Measurements from ENCODE around the gene STAB2. TPM values are rescaled to one million over a fixed set of nuclear protein-coding genes. Genes with fewer than 3 reads are reported as not detected.

STAB2 gene
- polyA plus RNA-seq, 1 donor, result 1.9 TPM

DNA sequence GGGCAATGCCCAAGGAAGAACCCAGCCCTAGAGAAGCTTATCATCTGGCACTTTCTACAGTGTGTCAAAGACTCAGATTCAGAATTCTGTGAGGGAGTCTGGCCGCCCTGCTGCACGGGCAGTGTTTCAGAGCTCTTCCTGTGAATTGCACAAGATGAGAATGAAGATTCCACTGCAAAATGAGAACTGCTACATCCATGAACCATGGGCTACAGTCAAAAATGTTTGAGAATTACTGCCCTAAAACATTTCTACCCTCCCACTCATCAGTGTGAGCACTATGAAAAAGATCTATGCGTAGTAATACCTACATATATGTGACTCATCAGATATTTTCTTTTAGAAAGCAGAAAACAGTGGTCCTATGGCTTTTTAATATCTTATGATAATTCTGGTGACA lies 104.0 kb downstream of the STAB2 start:
- DNase-seq, result no peak

DNA sequence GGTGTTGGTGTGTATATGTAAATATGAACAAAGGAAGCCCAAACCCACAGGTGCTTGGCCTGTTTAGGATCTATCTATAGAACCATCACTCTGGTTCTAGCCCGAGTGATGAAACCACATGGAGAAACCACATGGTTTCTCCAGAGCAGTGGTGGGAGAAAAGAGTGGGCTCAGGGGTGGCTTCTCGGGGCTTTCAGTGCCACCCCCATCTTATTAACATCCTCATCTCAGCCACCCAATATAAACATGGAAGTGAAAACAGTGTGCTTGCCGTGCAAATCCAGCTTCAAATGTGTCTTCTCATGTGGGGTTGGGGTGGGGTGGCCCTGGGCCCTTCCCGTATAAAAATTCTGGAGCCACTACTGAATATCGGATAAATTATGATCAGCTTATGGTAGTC lies 109.0 kb downstream of the STAB2 start:
- DNase-seq, result no peak

DNA sequence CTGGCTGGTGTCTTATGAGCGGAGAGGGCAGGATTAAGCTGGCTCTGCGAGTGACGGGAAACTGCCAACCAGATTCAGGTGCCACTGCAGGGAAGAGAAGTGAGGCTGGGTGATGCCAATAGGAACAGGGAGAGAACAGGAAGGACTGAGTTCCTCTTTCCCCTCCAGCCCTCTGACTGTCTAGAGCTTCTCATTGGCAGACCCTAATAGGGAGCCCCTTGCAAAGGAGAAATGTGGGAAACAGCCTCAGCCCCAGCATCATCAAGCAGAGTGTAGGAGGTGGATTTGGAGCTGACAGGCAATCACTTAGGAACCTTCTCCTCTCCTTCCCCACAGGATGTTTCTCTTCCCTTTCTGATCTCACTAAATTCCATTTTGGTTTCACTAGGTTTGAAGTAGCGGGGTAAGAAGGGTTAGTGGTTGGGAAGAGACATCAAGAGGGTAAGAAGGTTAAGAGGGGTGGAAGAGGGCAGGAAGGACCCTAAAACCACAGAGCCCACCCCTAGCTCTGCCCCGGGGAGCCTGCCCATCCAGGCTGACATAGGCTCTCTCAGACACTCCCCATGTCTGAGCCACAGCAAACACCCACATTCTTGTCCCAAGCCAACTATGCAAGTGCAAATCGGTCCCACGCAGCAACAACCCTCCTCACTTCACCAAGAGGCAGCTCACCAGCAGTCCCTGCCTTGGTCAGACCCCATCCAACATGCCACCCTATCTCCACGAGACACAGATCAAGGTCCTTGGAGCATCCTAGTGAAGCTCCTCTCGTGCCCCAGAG lies 111.1 kb downstream of the STAB2 start:
- no peak for DNase-seq

DNA sequence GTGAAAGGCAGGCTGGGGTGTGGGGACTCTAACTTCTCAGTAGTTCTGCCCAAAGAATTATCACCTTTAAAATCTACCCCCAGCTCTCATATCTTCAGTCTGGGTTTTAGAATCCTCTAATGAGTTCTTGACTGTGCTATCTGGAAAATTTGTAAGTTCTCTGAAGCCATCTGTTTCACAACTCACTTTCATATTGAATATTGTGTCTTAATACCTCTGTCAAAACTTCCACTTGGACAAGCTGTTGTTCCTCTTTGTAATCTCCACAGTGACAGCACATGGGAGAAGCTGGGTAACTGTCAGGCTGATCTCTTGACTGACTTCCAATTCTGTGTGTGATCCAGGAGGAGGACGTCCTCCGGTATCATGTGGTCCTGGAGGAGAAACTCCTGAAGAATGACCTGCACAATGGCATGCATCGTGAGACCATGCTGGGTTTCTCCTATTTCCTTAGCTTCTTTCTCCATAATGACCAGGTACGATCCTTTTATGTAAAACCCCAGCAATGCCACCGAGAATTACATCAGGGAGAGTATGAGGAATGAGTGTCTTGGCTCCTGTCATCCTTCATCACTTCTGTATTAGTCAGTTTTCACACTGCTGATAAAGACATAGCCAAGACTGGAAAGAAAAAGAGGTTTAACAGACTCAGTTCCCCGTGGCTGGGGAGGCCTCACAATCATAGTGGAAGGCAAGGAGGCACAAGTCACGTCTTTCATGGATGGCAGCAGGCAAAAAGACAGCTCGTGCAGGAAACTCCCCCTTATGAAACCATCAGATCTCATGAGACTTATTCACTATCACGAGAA lies 111.9 kb downstream of the STAB2 start:
- no peak for DNase-seq

DNA sequence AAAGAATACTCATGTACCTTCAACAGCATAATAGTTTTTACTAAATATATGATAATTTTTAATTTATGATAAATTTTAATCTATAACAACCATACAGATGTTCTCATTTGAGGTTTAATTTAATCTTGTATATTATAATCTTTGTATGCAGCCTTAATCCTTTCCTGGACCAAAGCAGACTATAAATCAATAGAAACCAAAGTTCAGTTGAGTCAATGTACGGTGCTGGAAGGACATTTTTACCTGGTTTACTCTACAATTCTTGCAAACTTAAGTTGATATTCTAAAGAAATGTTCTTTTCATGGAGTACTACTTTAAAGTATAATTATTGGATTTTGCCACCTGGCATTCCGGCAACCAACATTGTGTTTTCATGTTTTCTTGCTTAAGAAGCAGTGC lies 118.0 kb downstream of the STAB2 start:
- DNase-seq, result no peak

DNA sequence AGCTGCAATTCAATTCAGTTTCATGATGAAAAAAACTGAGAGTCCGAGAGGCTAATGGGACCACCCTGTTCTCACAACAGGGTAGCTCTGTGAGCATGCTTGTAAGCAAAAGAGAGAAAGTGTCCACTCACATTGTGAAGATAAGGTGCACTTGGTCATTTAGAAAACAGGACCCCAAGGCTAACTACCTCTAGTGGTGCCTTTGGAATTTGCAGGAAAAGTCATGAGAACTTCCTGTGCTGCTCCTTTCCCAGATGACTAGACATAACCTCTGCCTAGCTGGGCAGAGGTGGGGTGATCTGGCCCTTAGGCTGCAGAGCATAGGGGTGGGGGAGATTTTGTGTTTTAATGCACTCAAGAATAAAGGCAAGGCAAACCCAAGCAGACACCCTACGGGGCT lies 118.9 kb downstream of the STAB2 start:
- DNase-seq, result no peak

DNA sequence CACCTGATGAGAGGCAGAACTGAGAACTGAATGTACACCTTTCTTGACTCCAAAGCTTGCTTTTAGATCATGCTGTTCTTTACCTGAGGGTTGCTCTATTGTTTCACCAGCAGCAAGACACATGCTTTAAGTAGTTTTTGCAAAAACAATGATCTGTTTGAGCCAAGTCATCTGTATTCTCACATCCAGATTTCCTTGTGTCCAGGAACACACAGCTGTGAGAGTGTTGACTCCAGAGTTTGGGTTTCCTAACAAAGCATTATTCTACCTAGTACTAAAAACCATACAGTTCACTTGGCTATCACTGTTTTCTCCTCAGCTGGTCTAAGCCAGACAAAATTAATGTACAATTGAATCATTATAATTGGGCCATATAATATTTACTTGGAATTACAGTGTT lies 120.4 kb downstream of the STAB2 start:
- DNase-seq, result no peak

DNA sequence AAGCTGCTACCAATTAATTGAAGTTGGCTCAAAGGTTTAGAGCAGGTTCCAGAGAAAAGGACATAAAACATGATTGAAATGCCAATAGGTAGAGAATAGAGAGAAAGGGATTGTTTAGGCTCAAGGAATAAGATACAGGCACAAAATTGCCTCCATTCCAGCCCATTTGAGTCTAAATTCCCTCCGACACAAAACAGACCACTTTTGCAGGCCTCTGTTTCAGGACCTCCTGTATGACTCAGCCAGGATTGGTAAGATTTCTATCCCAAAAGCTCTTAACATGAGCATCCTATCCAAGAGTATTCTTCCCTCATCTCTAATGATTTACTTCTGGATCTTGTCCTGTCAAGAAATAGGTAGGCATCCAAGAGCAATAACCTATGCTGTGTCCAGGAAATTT lies 123.5 kb downstream of the STAB2 start:
- DNase-seq, result no peak

DNA sequence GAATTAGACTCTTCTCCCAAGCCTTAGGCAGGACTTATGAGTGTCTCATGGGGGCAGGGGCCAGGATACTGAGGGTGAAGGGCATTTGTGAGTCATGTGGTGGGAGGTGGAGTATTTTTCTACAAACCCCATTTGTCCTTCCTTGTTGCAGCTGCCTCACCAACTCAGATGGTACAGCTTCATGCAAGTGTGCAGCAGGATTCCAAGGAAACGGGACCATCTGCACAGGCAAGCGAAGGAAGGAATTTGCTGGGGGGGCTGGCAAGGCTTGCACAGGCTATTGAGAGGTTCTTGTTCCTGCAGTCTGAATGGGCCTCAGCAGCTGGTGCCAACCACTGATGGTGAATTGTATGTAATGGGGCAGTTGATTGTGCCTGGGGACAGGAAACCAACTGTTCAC lies 125.1 kb downstream of the STAB2 start:
- DNase-seq, result no peak

DNA sequence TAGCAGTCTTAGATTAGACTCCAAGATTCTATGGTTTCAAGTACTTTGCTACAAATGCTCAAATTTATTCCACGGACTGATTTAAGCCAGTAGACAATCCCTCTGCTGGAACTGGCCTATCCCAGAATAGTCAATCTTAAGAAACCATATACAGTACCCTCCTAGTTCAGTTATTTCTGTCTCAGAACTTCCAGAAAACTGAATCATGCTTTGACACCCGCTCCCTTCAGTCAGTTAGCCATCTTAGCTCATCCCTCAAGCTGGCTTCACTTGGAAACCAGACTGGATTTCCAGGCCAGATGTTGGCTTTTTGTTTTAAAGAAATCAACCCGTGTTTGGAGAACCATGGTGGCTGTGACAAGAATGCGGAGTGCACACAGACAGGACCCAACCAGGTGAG lies 128.4 kb downstream of the STAB2 start:
- no peak for DNase-seq

DNA sequence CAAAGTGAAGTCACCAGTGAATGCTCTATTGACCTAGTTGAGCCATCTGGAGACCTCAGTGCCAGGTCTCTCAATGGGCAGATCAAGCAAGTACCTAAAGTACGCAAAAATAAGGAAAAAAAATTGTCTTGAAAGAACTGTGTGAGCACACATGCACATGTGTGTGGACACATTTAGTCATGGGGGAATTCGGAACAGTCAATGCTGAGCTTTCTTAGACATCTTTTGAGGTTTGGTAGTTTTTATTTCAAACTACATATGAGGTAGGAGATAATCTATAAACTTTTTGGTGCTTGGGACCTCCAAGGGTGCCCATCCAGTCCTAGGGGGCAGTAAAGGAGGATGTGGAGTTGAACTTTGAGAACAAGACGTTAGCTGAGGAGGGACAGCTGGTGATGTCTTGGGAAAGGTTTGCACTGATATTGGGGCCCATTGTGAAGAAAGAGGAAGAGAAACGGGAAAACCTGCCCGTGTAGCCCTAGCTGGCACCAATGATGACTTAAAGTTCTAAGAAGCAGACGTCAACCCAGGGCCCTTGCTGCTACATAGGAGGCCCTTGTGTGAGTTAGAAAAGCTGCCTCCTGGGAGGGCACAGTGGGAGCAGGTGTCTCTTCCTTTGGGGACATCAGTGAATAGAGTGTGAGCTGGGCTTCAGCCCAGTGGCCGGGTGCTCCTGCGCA lies 129.6 kb downstream of the STAB2 start:
- no peak for DNase-seq

DNA sequence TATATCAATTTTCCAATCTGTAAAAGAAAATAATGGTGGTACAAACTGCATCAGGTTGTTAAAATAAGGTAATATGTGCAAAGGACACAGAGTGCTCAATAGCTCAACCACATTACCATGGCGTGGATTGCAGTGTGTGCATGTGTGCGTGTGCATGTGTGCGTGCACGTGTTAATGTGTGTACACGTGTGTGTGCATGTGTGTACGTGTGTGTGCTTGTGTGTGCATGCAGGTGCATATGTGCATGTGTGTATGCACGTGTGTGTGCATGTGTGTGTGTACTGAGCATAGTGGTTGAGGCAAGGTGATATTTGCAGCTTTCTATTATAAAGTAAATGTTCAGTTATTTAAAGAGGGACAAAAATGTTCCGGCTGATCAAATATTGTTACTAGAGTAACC lies 138.3 kb downstream of the STAB2 start:
- DNase-seq, result no peak

DNA sequence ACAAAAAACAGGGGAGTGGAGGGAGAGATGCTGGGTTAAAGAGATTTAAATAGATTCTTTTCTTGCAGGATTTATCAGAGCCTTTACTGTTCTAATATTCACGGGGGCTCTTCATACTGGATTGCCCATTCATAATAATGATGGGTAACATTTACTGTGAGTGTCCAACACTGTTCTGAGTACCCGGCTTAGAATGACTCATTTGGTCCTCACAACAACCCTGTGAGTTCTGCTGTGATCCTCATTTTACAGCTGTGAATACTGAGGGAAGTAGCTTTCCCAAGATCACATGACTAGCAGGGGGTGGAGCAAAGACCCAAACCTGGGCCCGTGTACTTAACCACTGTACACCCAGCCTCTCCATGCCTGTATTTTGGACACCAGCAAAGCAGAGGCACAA lies 140.6 kb downstream of the STAB2 start:
- DNase-seq, result no peak

DNA sequence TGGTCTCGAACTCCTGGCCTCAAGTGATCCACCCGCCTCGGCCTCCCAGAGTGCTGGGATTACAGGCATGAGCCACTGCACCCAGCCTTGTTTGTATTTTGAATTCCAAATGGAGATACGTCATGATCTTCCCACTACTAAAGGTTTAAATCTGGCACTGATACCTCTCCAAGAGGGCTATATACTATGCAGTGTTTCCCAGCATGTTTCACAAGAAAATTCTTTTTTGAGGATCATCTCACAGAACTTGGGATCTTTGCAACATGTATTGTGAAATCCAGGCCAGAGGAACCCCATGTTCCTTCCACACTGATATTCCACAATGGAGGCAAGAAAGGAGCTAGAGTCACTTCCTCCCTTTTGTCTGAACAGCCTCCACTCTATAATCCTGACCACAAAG lies 141.2 kb downstream of the STAB2 start:
- no peak for DNase-seq

DNA sequence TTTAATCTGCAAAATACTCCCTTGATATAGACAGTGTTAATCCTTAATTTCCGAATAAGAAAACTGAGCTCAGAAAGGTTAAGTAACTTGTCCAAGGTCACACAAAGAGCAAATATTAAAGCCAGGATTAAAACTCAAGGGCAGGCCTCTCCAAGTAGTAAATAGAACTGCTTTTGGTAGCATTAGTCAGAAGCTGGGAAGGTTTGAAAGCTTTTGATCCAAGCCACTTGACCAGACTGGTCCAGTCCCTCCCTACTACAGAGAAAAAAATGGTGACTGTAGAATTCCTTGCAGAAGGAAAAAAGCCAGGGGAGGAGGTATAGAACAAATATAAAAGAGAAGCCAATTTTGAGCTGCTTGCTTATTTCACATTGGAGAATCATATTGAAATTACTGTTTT lies 142.4 kb downstream of the STAB2 start:
- DNase-seq, result no peak

DNA sequence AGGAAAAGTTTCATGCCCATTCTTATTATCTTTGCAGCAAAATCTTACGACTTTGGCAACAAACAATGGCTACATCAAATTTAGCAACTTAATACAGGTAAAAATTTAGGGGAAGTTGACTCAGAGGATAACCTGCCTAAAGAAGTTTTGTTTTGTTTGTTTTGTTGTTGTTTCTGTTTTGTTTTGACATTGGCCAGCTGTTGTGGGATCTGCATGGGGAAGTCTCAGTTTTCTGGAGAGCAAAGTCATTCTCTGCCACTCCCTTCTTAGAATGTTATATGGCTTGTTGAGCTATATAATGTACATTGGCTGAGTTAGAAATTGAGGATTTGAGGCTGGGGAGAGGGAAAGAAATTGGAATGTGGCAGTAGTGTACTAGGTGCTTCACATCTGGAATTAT lies 144.5 kb downstream of the STAB2 start:
- DNase-seq, result no peak

DNA sequence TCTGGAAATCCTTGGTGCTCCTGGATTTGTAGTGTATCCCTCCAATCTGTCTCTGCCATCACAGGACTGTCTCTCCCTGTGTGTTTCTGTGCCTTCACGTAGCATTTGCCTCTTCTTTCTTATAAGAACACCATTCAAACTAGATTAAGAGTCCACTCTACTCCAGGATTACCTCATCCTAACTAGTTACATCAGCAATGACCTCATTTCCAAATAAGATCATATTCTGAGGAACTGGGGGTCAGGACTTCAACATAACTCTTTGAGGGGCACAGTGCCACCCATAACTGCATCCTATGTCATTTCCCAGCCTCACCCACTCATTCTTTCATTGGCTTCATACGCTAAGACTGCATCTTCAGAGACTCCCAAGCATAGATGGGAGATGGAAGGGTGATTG lies 147.8 kb downstream of the STAB2 start:
- DNase-seq, result no peak

DNA sequence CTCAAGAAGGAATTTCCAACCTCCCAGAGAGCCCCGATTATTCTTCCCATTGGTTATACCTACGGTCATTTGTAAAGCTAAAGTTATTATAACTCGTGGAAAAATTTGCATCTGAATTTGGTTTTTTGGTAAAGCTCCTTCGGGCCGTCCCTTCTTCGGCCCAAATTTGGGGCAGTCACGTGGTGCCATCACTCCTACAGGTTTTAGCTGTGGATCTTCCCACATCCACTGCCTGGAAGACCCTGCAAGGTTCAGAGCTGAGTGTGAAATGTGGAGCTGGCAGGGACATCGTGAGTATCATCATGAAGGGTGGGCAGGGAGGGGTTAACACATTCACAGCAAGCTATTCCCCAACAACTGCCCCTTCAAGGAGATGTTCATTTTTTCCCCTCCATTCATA lies 148.2 kb downstream of the STAB2 start:
- DNase-seq, result no peak

DNA sequence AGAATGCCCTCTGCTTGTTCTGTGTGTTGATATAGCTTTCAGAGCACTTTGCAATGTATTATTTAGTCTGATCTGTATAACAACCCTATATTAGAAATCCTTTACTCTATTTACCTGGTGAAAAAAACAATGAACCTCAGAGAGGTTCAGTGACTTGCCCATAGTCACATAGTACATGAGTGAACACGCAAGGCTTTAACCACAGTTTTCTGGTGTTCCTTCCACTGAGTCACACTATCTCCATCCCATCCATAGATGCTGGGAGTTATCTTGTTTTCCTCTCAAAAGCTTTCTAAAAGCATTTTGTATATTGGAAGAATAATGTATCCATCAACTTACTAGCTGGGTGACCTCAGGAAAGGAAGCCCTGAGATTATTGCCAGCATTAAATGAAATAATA lies 149.5 kb downstream of the STAB2 start:
- DNase-seq, result no peak

DNA sequence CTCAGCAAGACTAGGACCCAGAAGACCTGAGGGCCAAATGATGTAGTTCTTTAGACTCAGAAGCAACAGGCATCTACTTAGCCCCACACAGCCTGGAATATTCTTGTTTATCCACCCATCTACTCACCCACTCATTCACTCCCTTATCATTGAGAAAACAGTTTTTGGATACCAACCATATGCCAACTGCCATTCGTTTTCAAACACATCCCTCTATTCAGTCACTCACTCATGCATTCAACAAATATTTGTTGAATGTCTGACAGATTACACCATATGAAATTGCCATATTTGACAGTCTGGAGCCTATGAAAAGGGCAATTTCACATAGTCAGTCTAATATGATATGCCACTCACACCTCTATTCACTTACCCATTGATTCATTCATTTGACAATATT lies 150.8 kb downstream of the STAB2 start:
- DNase-seq, result no peak

DNA sequence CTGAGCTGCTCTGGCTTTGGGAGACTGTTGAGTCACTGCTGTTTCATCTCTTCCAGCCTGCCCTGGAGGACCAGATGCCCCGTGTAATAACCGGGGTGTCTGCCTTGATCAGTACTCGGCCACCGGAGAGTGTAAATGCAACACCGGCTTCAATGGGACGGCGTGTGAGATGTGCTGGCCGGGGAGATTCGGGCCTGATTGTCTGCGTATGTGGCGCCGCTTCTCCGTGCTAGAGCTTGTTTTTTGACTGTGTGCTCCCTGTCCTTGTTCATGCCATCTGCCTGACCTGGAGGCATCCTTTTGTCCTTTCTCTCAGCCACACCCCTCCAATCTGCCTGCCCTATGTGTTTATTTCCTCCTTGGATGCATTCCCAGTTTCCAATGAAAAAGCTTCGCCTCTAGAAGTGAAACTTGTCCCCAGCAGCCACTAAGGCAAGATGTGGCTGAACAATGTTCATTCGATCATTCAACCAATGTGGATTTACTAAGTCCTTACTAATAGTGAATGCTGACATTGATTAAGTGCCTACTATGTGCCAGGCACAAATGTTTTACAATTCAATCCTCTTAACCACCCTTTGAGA lies 155.4 kb downstream of the STAB2 start:
- peak; percentile 1 for DNase-seq

DNA sequence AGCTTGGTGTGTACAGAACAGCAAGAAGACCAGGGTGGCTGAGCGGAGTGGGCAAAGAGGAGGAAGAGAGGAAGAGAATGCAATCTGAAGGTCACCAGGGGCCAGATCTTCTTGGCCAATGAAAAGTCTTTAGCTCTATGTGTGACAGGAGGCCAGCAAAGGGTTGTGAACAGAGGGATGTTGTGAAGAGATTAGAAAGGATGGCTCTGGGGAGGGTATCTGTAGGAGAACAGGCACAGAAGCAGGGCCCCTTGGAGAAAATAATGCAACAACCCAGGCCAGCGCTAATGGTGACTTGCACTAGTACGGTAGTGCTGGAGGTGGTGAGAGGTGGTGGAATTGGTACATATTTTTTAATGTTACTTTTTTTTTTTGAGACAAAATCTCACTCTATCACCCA lies 156.7 kb downstream of the STAB2 start:
- DNase-seq, result no peak

DNA sequence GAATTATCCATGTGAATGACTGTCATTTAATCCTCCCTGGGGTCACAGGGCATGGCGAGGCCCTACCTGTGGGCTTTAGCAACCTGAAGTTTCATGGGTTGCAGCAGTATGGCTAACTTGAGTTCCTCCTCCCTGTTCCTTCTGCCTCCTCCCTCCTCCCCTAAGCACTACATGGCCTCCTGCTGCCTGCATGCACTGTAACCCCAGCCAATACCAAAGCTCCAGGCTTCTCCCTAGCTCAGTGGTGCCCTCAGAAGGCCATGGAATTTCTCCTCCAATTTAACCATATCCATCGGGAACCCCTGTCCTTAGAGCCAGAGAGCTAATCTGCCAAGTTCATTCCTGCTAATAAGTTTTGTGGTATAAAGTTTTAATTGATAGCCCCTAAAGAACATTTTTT lies 158.9 kb downstream of the STAB2 start:
- DNase-seq, result no peak
